GM18951 (cell line): ENCODE data around the gene TRAPPC10.

Source experiments
- POLR2A ChIP-seq: IDR thresholded peaks from 4 replicates; pipeline ENCODE4 v1.6.1; 2011; ENCODE audit warnings: mild to moderate bottlenecking; ENCODE audit not compliant: insufficient read length, insufficient read depth; ENCODE audit errors: extremely low read depth
- in situ Hi-C: fragments of 300-500 bp; cut with MboI; formaldehyde crosslinking; loops from one replicate; pipeline ENCODE4 v1.12.0; 2022; ENCODE audit warnings: low sequenced_read_pairs, mixed read lengths, inconsistent platforms; ENCODE audit not compliant: unreplicated experiment

TRAPPC10 gene

GRCh38 chr21:44003307-44003966 is 8.7 kb upstream of the TRAPPC10 start:
- in situ Hi-C loops: no loop called here
- no peak for TF ChIP-seq POLR2A

- TF ChIP-seq POLR2A: no peak
- in situ Hi-C loops: no loop called here
Observed at GRCh38 chr21:44005071-44005470, 7.0 kb upstream of the TRAPPC10 start.

- no peak for TF ChIP-seq POLR2A
- in situ Hi-C loops: no loop called here
Observed at GRCh38 chr21:44005593-44005992, 6.5 kb upstream of the TRAPPC10 start.

- TF ChIP-seq POLR2A: no peak
- in situ Hi-C loops: no loop called here
Observed at GRCh38 chr21:44006017-44006619, 6.0 kb upstream of the TRAPPC10 start.

- TF ChIP-seq POLR2A: no peak
- in situ Hi-C loops: no loop called here
Observed at GRCh38 chr21:44006656-44007055, 5.5 kb upstream of the TRAPPC10 start.

- no peak for TF ChIP-seq POLR2A
- in situ Hi-C loops: no loop called here
Observed at GRCh38 chr21:44010429-44010828, 1.7 kb upstream of the TRAPPC10 start.

- no peak for TF ChIP-seq POLR2A
- in situ Hi-C loops: no loop called here
Observed at GRCh38 chr21:44011123-44011522, 986 bp upstream of the TRAPPC10 start.

GRCh38 chr21:44012474-44013379 is 618 bp downstream of the TRAPPC10 start:
- TF ChIP-seq POLR2A: no peak
- in situ Hi-C loops: no loop called here

GRCh38 chr21:44013380-44014088 is 1.4 kb downstream of the TRAPPC10 start:
- no peak for TF ChIP-seq POLR2A
- in situ Hi-C loops: no loop called here

- no peak for TF ChIP-seq POLR2A
- in situ Hi-C loops: no loop called here
Observed at GRCh38 chr21:44017601-44018000, 5.5 kb downstream of the TRAPPC10 start.

- no peak for TF ChIP-seq POLR2A
- in situ Hi-C loops: no loop called here
Observed at GRCh38 chr21:44018127-44018526, 6.0 kb downstream of the TRAPPC10 start.

- no peak for TF ChIP-seq POLR2A
Observed at GRCh38 chr21:44018813-44019567, 6.9 kb downstream of the TRAPPC10 start.

More at GRCh38 chr21:44018813-44019567, 6.9 kb downstream of the TRAPPC10 start:
- in situ Hi-C loops: no loop called here
